GM12865 (cell line): ENCODE data around the gene MFAP3.
"Not testable (repeated sequence)": the region's sequence is repeated elsewhere in the genome, so short reads cannot be mapped to it uniquely, and the experiment has no call there.

ENCODE experiments used
- DNase-seq: peaks from one replicate; pipeline ENCODE4 v3.0.0; 2010; ENCODE audit warnings: low read depth
- H3K4me3 ChIP-seq: 2 replicates; pipeline ENCODE4 v1.5.1; 2011; ENCODE audit warnings: mild to moderate bottlenecking, low read depth, low read length, control low read depth
- CTCF ChIP-seq: IDR thresholded peaks from 2 replicates; pipeline ENCODE4 v1.5.1; 2011; ENCODE audit warnings: low read length, control low read depth, low read depth, inconsistent platforms; ENCODE audit not compliant: insufficient read depth; ENCODE audit errors: missing control alignments

MFAP3 gene

DNA sequence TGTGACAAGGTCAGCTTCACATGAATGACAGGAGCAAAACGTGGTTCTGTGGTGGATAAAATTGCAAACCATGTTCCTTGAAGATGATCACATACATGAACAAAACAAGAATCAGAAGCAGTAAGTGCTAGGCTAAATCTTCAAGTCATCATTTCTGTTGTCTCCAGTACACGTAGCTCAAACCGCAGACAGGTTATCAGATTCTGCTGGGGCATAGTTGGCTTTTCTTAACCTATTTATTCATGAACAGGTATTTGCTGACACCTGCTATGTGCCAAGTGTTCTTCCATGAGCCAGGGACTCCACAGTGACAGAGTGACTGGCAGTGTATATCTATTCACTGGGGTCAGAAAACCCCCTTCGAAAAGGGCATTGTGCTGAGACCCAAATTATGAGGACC lies 20.8 kb downstream of the MFAP3 start:
- DNase-seq: no peak
- no peak for TF ChIP-seq CTCF
- H3K4me3 ChIP-seq: no peak overlapping the region

DNA sequence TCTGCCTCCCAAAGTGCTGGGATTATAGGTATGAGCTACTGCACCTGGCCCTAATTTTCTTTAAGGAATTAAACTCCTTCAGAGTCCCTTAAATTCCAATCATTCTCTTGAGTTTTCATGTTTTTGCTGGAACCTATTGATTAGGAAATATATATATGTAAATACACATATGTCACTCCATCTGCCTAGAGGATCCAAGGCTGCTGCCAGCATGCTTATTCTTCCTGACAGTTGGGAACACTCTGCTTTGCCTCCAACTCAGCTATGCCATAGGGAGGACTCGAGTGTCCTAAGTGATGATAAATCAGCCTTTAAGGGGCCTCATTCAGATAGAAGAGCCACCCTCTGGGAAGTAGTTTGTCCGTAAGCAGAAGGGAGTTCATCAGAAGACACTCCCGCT lies 21.8 kb downstream of the MFAP3 start:
- TF ChIP-seq CTCF: no peak
- no peak for DNase-seq
- no peak overlapping the region for H3K4me3 ChIP-seq

GRCh38 chr5:154063372-154063771 lies 24.6 kb downstream of the MFAP3 start:
- TF ChIP-seq CTCF: no peak
- no peak for DNase-seq
- no peak overlapping the region for H3K4me3 ChIP-seq

- DNase-seq: no peak
- H3K4me3 ChIP-seq: no peak overlapping the region
- no peak for TF ChIP-seq CTCF
Observed at GRCh38 chr5:154065971-154066370, 27.2 kb downstream of the MFAP3 start.

GRCh38 chr5:154069854-154070253 lies 31.1 kb downstream of the MFAP3 start:
- DNase-seq, H3K4me3 ChIP-seq: not testable (repeated sequence)

DNA sequence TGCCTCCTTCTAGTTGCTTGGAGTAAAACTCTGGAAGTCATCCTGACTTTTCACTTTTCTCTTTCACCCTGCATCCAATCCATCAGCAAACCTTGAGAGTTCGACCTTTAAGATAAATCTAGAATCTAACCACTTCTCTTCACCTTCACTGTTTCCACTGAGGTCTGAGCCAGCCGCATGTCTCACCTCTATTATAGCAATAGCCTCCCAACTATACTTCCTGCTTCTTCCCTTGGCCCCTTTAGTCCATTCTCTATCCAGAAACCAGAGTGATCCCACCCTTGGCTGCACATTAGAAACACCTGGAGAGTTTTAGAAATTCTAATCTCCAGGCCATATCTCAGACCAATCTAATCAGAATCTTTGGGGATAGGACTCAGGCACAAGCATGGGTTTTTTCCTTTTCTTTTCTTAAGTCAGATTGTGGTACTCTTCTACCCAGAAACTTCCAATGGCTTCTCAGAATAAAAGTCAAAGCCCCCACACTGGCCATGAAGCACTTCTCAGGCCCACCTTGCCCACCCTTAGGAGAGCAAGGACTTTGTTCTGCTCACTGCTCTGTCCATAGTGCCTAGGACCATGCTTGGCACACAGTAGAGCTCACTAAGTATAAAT lies 33.1 kb downstream of the MFAP3 start:
- TF ChIP-seq CTCF: no peak
- H3K4me3 ChIP-seq: no peak overlapping the region
- DNase-seq: no peak

DNA sequence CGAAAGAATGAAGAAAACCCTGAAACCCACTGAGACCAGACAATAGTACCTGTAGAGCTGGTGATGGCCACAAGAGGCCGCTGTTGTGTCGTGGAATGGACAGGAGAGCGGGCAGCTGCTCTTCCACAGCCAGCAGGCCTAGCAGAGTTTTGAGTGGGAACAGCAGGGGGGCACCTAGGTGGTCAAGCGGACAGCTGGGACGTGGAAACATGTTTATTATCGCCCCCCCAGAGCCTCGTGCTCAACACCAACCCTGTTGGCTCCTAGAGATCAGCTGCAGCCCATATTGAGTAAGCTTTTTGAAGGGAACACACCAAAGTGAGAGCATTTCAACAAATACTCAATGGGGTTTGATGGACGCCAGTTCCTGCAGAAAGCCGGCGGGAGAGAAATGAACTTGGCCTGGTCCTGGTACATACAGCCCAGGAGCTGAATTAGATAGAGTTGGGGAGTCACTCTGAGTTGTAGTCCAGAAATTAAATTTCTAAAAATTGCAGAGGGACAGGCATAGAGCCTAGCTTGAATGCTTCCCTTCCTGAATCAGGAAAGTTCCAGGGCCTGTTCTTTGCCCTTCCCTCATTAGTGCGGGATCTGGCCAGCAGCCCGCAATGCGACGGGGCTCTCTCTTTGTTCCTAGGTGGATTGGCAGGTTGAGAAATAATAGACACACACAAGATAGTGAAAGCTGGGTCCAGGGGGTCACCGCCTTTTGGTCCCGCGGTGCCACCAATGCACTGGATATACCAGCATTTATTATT lies 33.8 kb downstream of the MFAP3 start:
- TF ChIP-seq CTCF: peak; percentile 94
- peak; percentile 85 for DNase-seq
- no peak overlapping the region for H3K4me3 ChIP-seq
